ENCODE results near the gene ANXA5. TPM values are rescaled to one million over a fixed set of nuclear protein-coding genes. Genes with fewer than 3 reads are reported as not detected.

ANXA5 gene
- total RNA-seq, 2 donors from 2014 or later, result 212 to 241 TPM

DNA sequence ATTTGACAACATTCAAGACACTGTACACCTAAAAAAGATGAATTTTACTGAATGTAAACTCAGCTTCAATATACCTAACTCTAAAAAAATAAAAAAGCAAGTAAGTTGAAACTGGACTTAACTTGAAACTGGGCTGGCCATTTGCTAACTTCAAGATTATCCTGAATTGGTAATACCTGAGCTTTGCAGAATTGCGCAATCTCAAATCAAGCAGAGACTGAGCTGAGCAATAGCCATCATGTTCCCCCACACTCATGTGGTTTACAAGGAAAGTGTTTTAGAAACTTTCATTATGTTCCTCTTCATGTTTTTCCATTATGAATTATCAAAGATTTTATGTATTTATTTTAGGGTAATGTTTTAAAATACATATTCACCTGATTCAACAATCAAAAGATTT is 38.7 kb downstream of the ANXA5 start:
- no peaks in the 10 kb centered on the region for H3K9me3 Mint-ChIP-seq
- no peaks in the 10 kb centered on the region for H3K9me3 ChIP-seq (ENCODE audit: control insufficient read depth, low read length)
- peaks cover 9% of the 10 kb centered on the region for H3K4me1 Mint-ChIP-seq
- H3K4me1 ChIP-seq (ENCODE audit: control insufficient read depth, insufficient read depth, low read length), result no peaks in the 10 kb centered on the region
- WGBS, 2 experiments (ENCODE audit: insufficient coverage in 1 of 2, insufficient read length in 1 of 2), result 95 to 100% methylated on average over 1 of the region's 1 CpG
- no peaks in the 10 kb centered on the region for H3K27me3 Mint-ChIP-seq (ENCODE audit: insufficient read depth)
- H3K27ac Mint-ChIP-seq, result no peak overlapping the region
- TF ChIP-seq, protein P1, sequence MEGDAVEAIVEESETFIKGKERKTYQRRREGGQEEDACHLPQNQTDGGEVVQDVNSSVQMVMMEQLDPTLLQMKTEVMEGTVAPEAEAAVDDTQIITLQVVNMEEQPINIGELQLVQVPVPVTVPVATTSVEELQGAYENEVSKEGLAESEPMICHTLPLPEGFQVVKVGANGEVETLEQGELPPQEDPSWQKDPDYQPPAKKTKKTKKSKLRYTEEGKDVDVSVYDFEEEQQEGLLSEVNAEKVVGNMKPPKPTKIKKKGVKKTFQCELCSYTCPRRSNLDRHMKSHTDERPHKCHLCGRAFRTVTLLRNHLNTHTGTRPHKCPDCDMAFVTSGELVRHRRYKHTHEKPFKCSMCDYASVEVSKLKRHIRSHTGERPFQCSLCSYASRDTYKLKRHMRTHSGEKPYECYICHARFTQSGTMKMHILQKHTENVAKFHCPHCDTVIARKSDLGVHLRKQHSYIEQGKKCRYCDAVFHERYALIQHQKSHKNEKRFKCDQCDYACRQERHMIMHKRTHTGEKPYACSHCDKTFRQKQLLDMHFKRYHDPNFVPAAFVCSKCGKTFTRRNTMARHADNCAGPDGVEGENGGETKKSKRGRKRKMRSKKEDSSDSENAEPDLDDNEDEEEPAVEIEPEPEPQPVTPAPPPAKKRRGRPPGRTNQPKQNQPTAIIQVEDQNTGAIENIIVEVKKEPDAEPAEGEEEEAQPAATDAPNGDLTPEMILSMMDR (conservative IDR thresholded peaks at IDR 0.05), result no peak
- H3K27me3 ChIP-seq (ENCODE audit: control insufficient read depth, insufficient read depth, low read length, poor library complexity, severe bottlenecking), result no peaks in the 10 kb centered on the region
- H3K9ac ChIP-seq (ENCODE audit: extremely low read depth, low read length, poor library complexity, severe bottlenecking), result no peak overlapping the region
- H3K36me3 ChIP-seq (ENCODE audit: control insufficient read depth, insufficient read depth, low read length), result no peaks in the 10 kb centered on the region
- H3K4me3 Mint-ChIP-seq, result no peak overlapping the region
- H3K4me3 ChIP-seq (ENCODE audit: low read length), result no peak overlapping the region
- peaks cover 2% of the 10 kb centered on the region for H3K36me3 Mint-ChIP-seq (ENCODE audit: low read depth)
- no peak overlapping the region for H3K27ac ChIP-seq (ENCODE audit: low read depth, low read length)
- DNase-seq, result no peak

DNA sequence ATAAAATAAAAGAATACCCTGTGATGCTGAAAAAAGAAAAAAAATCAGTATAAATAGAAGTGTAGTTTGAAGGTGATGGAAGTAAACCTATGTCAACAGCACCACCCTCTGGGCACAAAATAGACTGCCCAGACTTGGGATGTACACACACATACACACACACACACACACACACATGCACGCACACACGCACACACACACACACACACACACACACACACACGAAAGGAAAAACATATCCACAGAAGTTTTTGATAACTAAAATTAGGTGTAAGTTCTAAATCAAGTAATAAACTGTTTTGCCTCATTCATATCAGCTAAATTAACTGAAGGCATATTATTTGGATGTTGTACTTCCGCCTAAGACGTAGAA is 40.5 kb downstream of the ANXA5 start:
- no peaks in the 10 kb centered on the region for H3K4me1 ChIP-seq (ENCODE audit: control insufficient read depth, insufficient read depth, low read length)
- WGBS, 2 experiments (ENCODE audit: insufficient coverage in 1 of 2, insufficient read length in 1 of 2), result 100% methylated on average over 1 of the region's 5 CpGs; no CpG with 5 or more reads in 1 of the 2 experiments
- peak; percentile 71 for DNase-seq
- no peaks in the 10 kb centered on the region for H3K9me3 ChIP-seq (ENCODE audit: control insufficient read depth, low read length)
- H3K27ac ChIP-seq (ENCODE audit: low read depth, low read length), result no peak overlapping the region
- Mint-ChIP-seq H3K27me3 (ENCODE audit: insufficient read depth) (no peaks in the 10 kb centered on the region), H3K4me3 (no peak overlapping the region), H3K4me1 (peaks cover 4% of the 10 kb centered on the region), H3K36me3 (ENCODE audit: low read depth) (no peaks in the 10 kb centered on the region), H3K9me3 (no peaks in the 10 kb centered on the region), H3K27ac (no peak overlapping the region)
- TF ChIP-seq, protein P1 (conservative IDR thresholded peaks at IDR 0.05), result peak; percentile 67
- no peaks in the 10 kb centered on the region for H3K36me3 ChIP-seq (ENCODE audit: control insufficient read depth, insufficient read depth, low read length)
- H3K4me3 ChIP-seq (ENCODE audit: low read length), result no peak overlapping the region
- no peaks in the 10 kb centered on the region for H3K27me3 ChIP-seq (ENCODE audit: control insufficient read depth, insufficient read depth, low read length, poor library complexity, severe bottlenecking)
- no peak overlapping the region for H3K9ac ChIP-seq (ENCODE audit: extremely low read depth, low read length, poor library complexity, severe bottlenecking)

DNA sequence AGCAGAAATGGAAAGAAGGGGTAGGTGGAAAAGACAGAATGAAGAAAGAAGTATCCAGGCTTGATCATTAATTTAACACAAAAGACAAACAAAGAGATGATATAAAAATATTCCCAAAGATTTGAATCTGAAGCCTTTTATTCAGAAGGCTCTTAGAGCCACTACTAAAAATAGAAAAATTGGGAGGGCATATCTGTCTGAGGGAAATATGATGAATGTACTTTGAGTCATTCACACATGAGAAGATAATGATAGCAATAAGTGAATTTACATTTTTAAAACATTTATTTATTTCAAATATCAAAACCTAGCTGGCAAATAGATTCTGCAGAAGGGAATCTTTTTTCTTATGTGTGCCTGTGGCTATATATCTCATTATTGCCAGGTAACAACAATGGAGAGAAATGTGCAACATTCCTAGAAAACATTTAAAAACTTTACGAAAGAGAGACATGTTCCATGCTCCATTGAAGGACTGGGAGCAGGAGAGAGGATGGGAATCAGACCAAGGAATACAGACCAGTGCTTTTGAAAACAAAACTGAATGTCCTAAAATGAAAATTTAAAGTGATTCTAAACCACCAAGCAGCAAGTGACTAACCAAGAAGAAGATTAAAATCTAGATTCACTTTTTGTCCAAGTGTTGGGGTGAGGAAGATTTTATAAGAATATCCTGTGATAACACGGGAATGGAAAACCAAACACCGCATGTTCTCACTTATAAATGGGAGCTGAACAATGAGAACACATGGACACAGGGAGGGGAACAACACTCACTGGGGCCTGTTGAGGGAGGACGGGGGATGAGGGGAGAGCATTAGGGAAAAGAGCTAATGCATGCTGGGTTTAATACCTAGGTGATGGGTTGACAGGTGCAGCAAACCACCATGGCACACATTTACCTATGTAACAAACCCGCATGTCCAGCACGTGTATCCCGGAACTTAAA is 41.2 kb downstream of the ANXA5 start:
- no peak for DNase-seq
- no peaks in the 10 kb centered on the region for H3K9me3 ChIP-seq (ENCODE audit: control insufficient read depth, low read length)
- H3K4me3 ChIP-seq (ENCODE audit: low read length), result no peak overlapping the region
- Mint-ChIP-seq H3K9me3 (no peaks in the 10 kb centered on the region), H3K27me3 (ENCODE audit: insufficient read depth) (no peaks in the 10 kb centered on the region), H3K4me1 (peaks cover 2% of the 10 kb centered on the region), H3K36me3 (ENCODE audit: low read depth) (no peaks in the 10 kb centered on the region), H3K4me3 (no peak overlapping the region), H3K27ac (no peak overlapping the region)
- 80 to 92% methylated on average over 3 to 7 of the region's 7 CpGs for WGBS, 2 experiments (ENCODE audit: insufficient coverage in 1 of 2, insufficient read length in 1 of 2)
- H3K9ac ChIP-seq (ENCODE audit: extremely low read depth, low read length, poor library complexity, severe bottlenecking), result no peak overlapping the region
- no peaks in the 10 kb centered on the region for H3K27me3 ChIP-seq (ENCODE audit: control insufficient read depth, insufficient read depth, low read length, poor library complexity, severe bottlenecking)
- H3K36me3 ChIP-seq (ENCODE audit: control insufficient read depth, insufficient read depth, low read length), result no peaks in the 10 kb centered on the region
- no peaks in the 10 kb centered on the region for H3K4me1 ChIP-seq (ENCODE audit: control insufficient read depth, insufficient read depth, low read length)
- no peak overlapping the region for H3K27ac ChIP-seq (ENCODE audit: low read depth, low read length)
- TF ChIP-seq, protein P1 (conservative IDR thresholded peaks at IDR 0.05), result no peak
